IPS DF 6.9 (cell line): Measurements from ENCODE around the gene DENND2D.

Experiments
- DNase-seq: peaks from one replicate; pipeline ENCODE4 v3.0.0-alpha.2; 2013; ENCODE audit warnings: low read depth, low spot score
- H3K27ac ChIP-seq: one replicate; pipeline ENCODE4 v1.5.1; 2013; ENCODE audit warnings: low read length, control low read depth
- H3K27me3 ChIP-seq: 2 replicates; pipeline ENCODE4 v1.6.1; 2013; ENCODE audit warnings: mild to moderate bottlenecking, low read length; ENCODE audit not compliant: control insufficient read depth, insufficient read depth
- H3K36me3 ChIP-seq: 2 replicates; pipeline ENCODE4 v1.6.1; 2013; ENCODE audit warnings: low read length; ENCODE audit not compliant: control insufficient read depth, insufficient read depth
- H3K4me1 ChIP-seq: 2 replicates; pipeline ENCODE4 v1.6.1; 2013; ENCODE audit warnings: low read length; ENCODE audit not compliant: control insufficient read depth, insufficient read depth
- H3K4me3 ChIP-seq: 2 replicates; pipeline ENCODE4 v1.5.1; 2013; ENCODE audit warnings: mild to moderate bottlenecking, low read length
- H3K9me3 ChIP-seq: 2 replicates; pipeline ENCODE4 v1.6.1; 2013; ENCODE audit warnings: low read length, inconsistent platforms; ENCODE audit not compliant: control insufficient read depth, insufficient read depth
- WGBS: extraction: QIAGEN DNeasy Blood & Tissue Kit; methylation state at CpG from one replicate; pipeline ENCODE4 v1.1.7; 2013; ENCODE audit warnings: mixed read lengths, missing lambda C conversion rate; ENCODE audit not compliant: insufficient read length, insufficient coverage; 5-methylcytosine and 5-hydroxymethylcytosine counted together

The DENND2D gene

GRCh38 chr1:111145542-111145941, 54.9 kb downstream of the DENND2D start:
- Histone ChIP-seq H3K4me3 (no peak overlapping the region), H3K9me3 (no peaks in the 10 kb centered on the region), H3K36me3 (peaks cover 5% of the 10 kb centered on the region; the same call in 1 of the 2 replicates), H3K4me1 (no peaks in the 10 kb centered on the region), H3K27me3 (no peaks in the 10 kb centered on the region), H3K27ac (no peak overlapping the region)
- WGBS, result no CpG with 5 or more reads among the region's 2 CpGs
- no peak for DNase-seq

- no peaks in the 10 kb centered on the region for H3K27me3 ChIP-seq
- no peaks in the 10 kb centered on the region for H3K36me3 ChIP-seq
- no peaks in the 10 kb centered on the region for H3K9me3 ChIP-seq
- no peak overlapping the region for H3K27ac ChIP-seq
- H3K4me3 ChIP-seq, result no peak overlapping the region
- no CpG with 5 or more reads among the region's 5 CpGs for WGBS
- DNase-seq, result no peak
- H3K4me1 ChIP-seq, result peaks cover 1% of the 10 kb centered on the region; the same call in 1 of the 2 replicates
Observed at GRCh38 chr1:111142356-111142975, 58.0 kb downstream of the DENND2D start.

- no CpG with 5 or more reads among the region's 5 CpGs for WGBS
- Histone ChIP-seq H3K27ac (no peak overlapping the region), H3K9me3 (no peaks in the 10 kb centered on the region), H3K27me3 (no peaks in the 10 kb centered on the region), H3K4me3 (no peak overlapping the region; the same call in 1 of the 2 replicates), H3K4me1 (peaks cover 1% of the 10 kb centered on the region; the same call in 1 of the 2 replicates), H3K36me3 (no peaks in the 10 kb centered on the region)
- no peak for DNase-seq
Observed at GRCh38 chr1:111141245-111142220, 58.9 kb downstream of the DENND2D start.

GRCh38 chr1:111140680-111140967, 59.8 kb downstream of the DENND2D start:
- Histone ChIP-seq H3K4me3 (peak overlapping the region; percentile 90), H3K4me1 (peaks cover 1% of the 10 kb centered on the region; the same call in 1 of the 2 replicates), H3K27me3 (no peaks in the 10 kb centered on the region), H3K36me3 (no peaks in the 10 kb centered on the region), H3K27ac (no peak overlapping the region), H3K9me3 (no peaks in the 10 kb centered on the region)
- no peak for DNase-seq
- no CpG with 5 or more reads among the region's 9 CpGs for WGBS

DNA sequence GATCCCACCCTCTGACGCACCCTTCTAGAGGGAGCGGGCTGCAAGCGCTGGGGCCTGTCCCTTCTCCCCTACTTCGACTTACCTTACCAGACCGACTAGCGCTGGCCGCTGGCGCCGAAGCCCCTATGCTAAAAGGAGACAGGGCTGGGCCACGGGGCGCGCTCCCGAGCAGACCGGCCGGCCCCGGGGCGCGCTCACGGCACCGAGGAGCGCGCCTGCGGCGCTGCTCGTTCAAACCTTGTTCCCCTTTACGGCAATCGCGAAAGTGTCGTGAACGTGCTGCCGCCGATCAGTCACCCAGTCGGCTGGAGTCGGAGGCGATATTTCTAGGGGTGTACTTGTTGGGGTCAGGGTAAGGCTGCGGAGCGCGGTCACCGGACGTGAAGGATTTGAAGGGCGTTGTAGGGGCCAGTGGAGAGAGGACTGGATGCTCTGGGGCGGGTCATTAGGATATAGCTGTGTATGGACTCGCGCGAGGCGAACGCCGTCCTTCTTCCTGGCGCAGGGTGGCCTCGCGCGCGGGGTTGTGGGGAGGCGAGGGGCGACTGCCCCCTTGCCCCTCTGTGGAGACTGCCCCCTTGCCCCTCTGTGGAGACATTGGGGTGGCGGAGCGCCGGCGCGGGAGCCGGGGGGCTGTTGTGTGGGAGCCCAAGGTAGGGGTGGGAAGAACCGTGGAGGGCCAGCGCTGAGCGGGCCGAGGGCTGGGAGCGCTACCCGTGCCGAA, 60.3 kb downstream of the DENND2D start, which contains the start of the genes CEPT1 and DRAM2:
TSS of gene CEPT1 (plus strand) at position 268 of the 724 bp plus-strand sequence. CDS start 7,492 bp downstream, outside the sequence.
TSS of gene DRAM2 (minus strand) at position 138 of the 724 bp plus-strand sequence. CDS start 8,539 bp downstream, outside the sequence.
- Histone ChIP-seq H3K27me3 (no peaks in the 10 kb centered on the region), H3K36me3 (no peaks in the 10 kb centered on the region; the same call in 1 of the 2 replicates), H3K4me3 (peak within 1 kb of the TSS; percentile 90), H3K27ac (peak within 1 kb of the TSS; percentile 71), H3K4me1 (peaks cover 1% of the 10 kb centered on the region; the same call in 1 of the 2 replicates), H3K9me3 (no peaks in the 10 kb centered on the region)
- peak; percentile 91 for DNase-seq
- no CpG with 5 or more reads among the region's 68 CpGs for WGBS

GRCh38 chr1:111139324-111139955, 61.0 kb downstream of the DENND2D start:
- Histone ChIP-seq H3K27ac (peak overlapping the region; percentile 71), H3K4me1 (peaks cover 1% of the 10 kb centered on the region; the same call in 1 of the 2 replicates), H3K9me3 (no peaks in the 10 kb centered on the region), H3K27me3 (no peaks in the 10 kb centered on the region), H3K36me3 (peaks cover 2% of the 10 kb centered on the region; the same call in 1 of the 2 replicates), H3K4me3 (peak overlapping the region; percentile 90; the same call in 1 of the 2 replicates)
- DNase-seq, result peak; percentile 11
- WGBS, result no CpG with 5 or more reads among the region's 33 CpGs
